Upper lobe of left lung (tissue), 6 donors: ENCODE results near the gene BAIAP2L2. TPM values are rescaled to one million over a fixed set of nuclear protein-coding genes. Genes with fewer than 3 reads are reported as not detected.
"Not testable (repeated sequence)": the region's sequence is repeated elsewhere in the genome, so short reads cannot be mapped to it uniquely, and the experiment has no call there.

Source experiments
- ATAC-seq, 2 donors: fragments of 200-7000 bp; cut with Tn5 transposase; one replicate each; pipeline ENCODE4 v1.9.1; 2022; ENCODE audit warnings: mild to moderate bottlenecking in 2 of 2, moderate library complexity in 2 of 2; ENCODE audit not compliant: low FRiP score in 2 of 2
- DNase-seq, 2 donors: peaks; one replicate each; pipeline ENCODE4 v3.0.0-alpha.2; 2019 to 2020
- H3K27ac ChIP-seq, 4 donors: fragments of 200-600 bp; sonication (generic); one replicate each; pipeline ENCODE4 v1.5.1; 2016 to 2019
- H3K27me3 ChIP-seq, 4 donors: fragments of 200-600 bp; sonication (generic); one replicate each; pipeline ENCODE4 v1.5.1; 2017 to 2019
- H3K36me3 ChIP-seq, 4 donors: fragments of 200-600 bp; sonication (generic); one replicate each; pipeline ENCODE4 v1.5.1; 2016 to 2019
- H3K4me1 ChIP-seq, 4 donors: fragments of 200-600 bp; sonication (generic); one replicate each; pipeline ENCODE4 v1.5.1; 2018 to 2019
- H3K4me3 ChIP-seq, 4 donors: fragments of 200-600 bp; sonication (generic); one replicate each; pipeline ENCODE4 v1.5.1; 2017 to 2019; ENCODE audit warnings: mild to moderate bottlenecking in 2 of 4, moderate library complexity in 1 of 4
- H3K9me3 ChIP-seq, 4 donors: fragments of 200-600 bp; sonication (generic); one replicate each; pipeline ENCODE4 v1.5.1; 2018 to 2019
- CTCF ChIP-seq, 6 experiments: fragments of 450-650 bp in 4 of 6; fragments of 200-600 bp in 2 of 6; sonication (generic) in 2 of 6; IDR thresholded peaks; one replicate each; pipeline ENCODE4 v1.5.1; 2016 to 2019; ENCODE audit warnings: antibody characterized with exemption in 6 of 6
- EP300 ChIP-seq, 4 donors: sonication (generic); formaldehyde crosslinking; IDR thresholded peaks; one replicate each; pipeline ENCODE4 v1.5.1; 2017; ENCODE audit warnings: antibody characterized with exemption in 4 of 4, control low read depth in 2 of 4
- POLR2A ChIP-seq, 4 donors: fragments of 450-650 bp; IDR thresholded peaks; one replicate each; pipeline ENCODE4 v1.5.1; 2016 to 2017; ENCODE audit warnings: antibody characterized with exemption in 4 of 4, mild to moderate bottlenecking in 2 of 4
- POLR2AphosphoS5 ChIP-seq, 2 donors: sonication (generic); formaldehyde crosslinking; IDR thresholded peaks; one replicate each; pipeline ENCODE4 v1.5.1; 2017; ENCODE audit warnings: antibody characterized with exemption in 2 of 2
- WGBS, 2 donors: methylation state at CpG; one replicate each; pipeline ENCODE4 v1.1.5; 2017 to 2018; 5-methylcytosine and 5-hydroxymethylcytosine counted together
- total RNA-seq, 6 donors: library from RNA; depleted of rRNA in 4 of 6; stranded (reverse); fragments of >200 nt in 4 of 6; gene quantifications; one replicate each; pipeline versions ENCODE4 v1.1.0 to v1.2.1, GENCODE V29; 2016 to 2021
- donor health status: DM: no; HTN: no; CAD: no; lungs with moderate emphysema.
- donor health status: DM: no; HTN: yes; CAD: no; lungs with severe emphysema.

BAIAP2L2 gene
- total RNA-seq, 6 donors from 2014 or later = 0.94 to 6.3 (median 0.98) TPM; not detected in 3

GRCh38 chr22:38148245-38148644, 37.8 kb upstream of the BAIAP2L2 start:
- Histone ChIP-seq H3K27ac (peak overlapping the region in 2 of 4 donors; percentile 40 to 70), H3K36me3 (no peaks in the 10 kb centered on the region), H3K27me3 (no peaks in the 10 kb centered on the region), H3K9me3 (no peaks in the 10 kb centered on the region), H3K4me3 (no peak overlapping the region), H3K4me1 (peaks cover 0 to 22% (median 10%) of the 10 kb centered on the region in 4 donors)
- ATAC-seq (no peak), DNase-seq (no peak)
- WGBS, 2 donors = 74 to 81% methylated on average over 5 of the region's 5 CpGs
- TF ChIP-seq EP300 (IDR thresholded peaks at IDR 0.05) = no peak
- TF ChIP-seq POLR2A (IDR thresholded peaks at IDR 0.05) = no peak
- TF ChIP-seq POLR2AphosphoS5 (IDR thresholded peaks at IDR 0.05) = no peak
- no peak for TF ChIP-seq CTCF (IDR thresholded peaks at IDR 0.05)

GRCh38 chr22:38146166-38146565, 35.7 kb upstream of the BAIAP2L2 start:
- not testable (repeated sequence) for H3K36me3 ChIP-seq, H3K4me3 ChIP-seq, H3K27me3 ChIP-seq, H3K9me3 ChIP-seq, DNase-seq, ATAC-seq, H3K27ac ChIP-seq
- peaks cover 0 to 24% (median 10%) of the 10 kb centered on the region in 4 donors for H3K4me1 ChIP-seq
- WGBS, 2 donors = 100% methylated on average over 3 of the region's 3 CpGs

GRCh38 chr22:38144025-38144405, 33.5 kb upstream of the BAIAP2L2 start:
- H3K4me3 ChIP-seq = no peak overlapping the region
- H3K4me1 ChIP-seq = peaks cover 0 to 24% (median 10%) of the 10 kb centered on the region in 4 donors
- 91 to 96% methylated on average over 5 of the region's 5 CpGs for WGBS, 2 donors
- peak overlapping the region in 1 of 4 donors; percentile 24 for H3K27ac ChIP-seq
- no peaks in the 10 kb centered on the region for H3K27me3 ChIP-seq
- H3K36me3 ChIP-seq = peaks cover 0 to 4% (median 0%) of the 10 kb centered on the region in 4 donors
- ATAC-seq = no peak
- TF ChIP-seq POLR2AphosphoS5 (IDR thresholded peaks at IDR 0.05) (no peak), EP300 (IDR thresholded peaks at IDR 0.05) (no peak), CTCF (IDR thresholded peaks at IDR 0.05) (no peak), POLR2A (IDR thresholded peaks at IDR 0.05) (no peak)
- DNase-seq = no peak
- no peaks in the 10 kb centered on the region for H3K9me3 ChIP-seq

GRCh38 chr22:38142606-38143005, 32.1 kb upstream of the BAIAP2L2 start:
- Histone ChIP-seq H3K27me3 (no peaks in the 10 kb centered on the region), H3K27ac (no peak overlapping the region), H3K4me3 (no peak overlapping the region), H3K9me3 (no peaks in the 10 kb centered on the region), H3K36me3 (peaks cover 0 to 8% (median 0%) of the 10 kb centered on the region in 4 donors), H3K4me1 (peaks cover 0 to 17% (median 5%) of the 10 kb centered on the region in 4 donors)
- ATAC-seq (no peak), DNase-seq (no peak)
- WGBS, 2 donors = 93 to 96% methylated on average over 3 to 5 of the region's 5 CpGs
- TF ChIP-seq POLR2AphosphoS5 (IDR thresholded peaks at IDR 0.05) (no peak), POLR2A (IDR thresholded peaks at IDR 0.05) (no peak), EP300 (IDR thresholded peaks at IDR 0.05) (no peak), CTCF (IDR thresholded peaks at IDR 0.05) (no peak)

GRCh38 chr22:38141217-38141973, 30.9 kb upstream of the BAIAP2L2 start:
- ATAC-seq (no peak), DNase-seq (no peak)
- Histone ChIP-seq H3K36me3 (peaks cover 0 to 8% (median 4%) of the 10 kb centered on the region in 4 donors), H3K4me3 (no peak overlapping the region), H3K9me3 (no peaks in the 10 kb centered on the region), H3K27me3 (no peaks in the 10 kb centered on the region), H3K4me1 (peaks cover 0 to 11% (median 2%) of the 10 kb centered on the region in 4 donors), H3K27ac (no peak overlapping the region)
- TF ChIP-seq POLR2A (IDR thresholded peaks at IDR 0.05) (no peak), EP300 (IDR thresholded peaks at IDR 0.05) (no peak), CTCF (IDR thresholded peaks at IDR 0.05) (no peak), POLR2AphosphoS5 (IDR thresholded peaks at IDR 0.05) (no peak)
- 96 to 97% methylated on average over 16 of the region's 16 CpGs for WGBS, 2 donors
